Uterus (tissue), 4 donors: ENCODE measurements around the gene INTS1. TPM values are rescaled to one million over a fixed set of nuclear protein-coding genes. Genes with fewer than 3 reads are reported as not detected.

Source experiments
- DNase-seq, 2 donors: peaks; one replicate each; pipeline ENCODE4 v3.0.0-alpha.2; 2019 to 2020
- H3K27ac ChIP-seq, 2 donors: fragments of 200-600 bp; sonication (generic); 1 replicate in 1 of 2; 2 replicates in 1 of 2; pipeline ENCODE4 v1.5.1; 2016 to 2018
- H3K27me3 ChIP-seq, 2 donors: fragments of 200-600 bp; sonication (generic); one replicate each; pipeline ENCODE4 v1.5.1; 2018 to 2019; ENCODE audit warnings: control low read depth in 1 of 2
- H3K36me3 ChIP-seq, 2 donors: fragments of 200-600 bp; sonication (generic); one replicate each; pipeline ENCODE4 v1.5.1; 2019; ENCODE audit warnings: control low read depth in 1 of 2
- H3K4me1 ChIP-seq, 2 donors: fragments of 200-600 bp; sonication (generic); one replicate each; pipeline ENCODE4 v1.5.1; 2018 to 2019; ENCODE audit warnings: control low read depth in 1 of 2
- H3K4me3 ChIP-seq, 2 donors: fragments of 200-600 bp; sonication (generic); 1 replicate in 1 of 2; 2 replicates in 1 of 2; pipeline ENCODE4 v1.5.1; 2018 to 2019; ENCODE audit warnings: mild to moderate bottlenecking in 1 of 2
- H3K9me3 ChIP-seq, 2 donors: fragments of 200-600 bp; sonication (generic); one replicate each; pipeline ENCODE4 v1.5.1; 2019; ENCODE audit warnings: control low read depth in 1 of 2
- CTCF ChIP-seq, 4 experiments: fragments of 200-600 bp in 2 of 4; fragments of 450-650 bp in 2 of 4; sonication (generic) in 2 of 4; IDR thresholded peaks; one replicate each; pipeline ENCODE4 v1.5.1; 2016 to 2019; ENCODE audit warnings: antibody characterized with exemption in 4 of 4, mild to moderate bottlenecking in 2 of 4, moderate library complexity in 1 of 4
- POLR2A ChIP-seq, 2 donors: fragments of 450-650 bp; IDR thresholded peaks; one replicate each; pipeline ENCODE4 v1.6.1; 2016; ENCODE audit warnings: antibody characterized with exemption in 2 of 2, mild to moderate bottlenecking in 1 of 2, moderate library complexity in 1 of 2
- intact Hi-C: fragments of 100-400 bp; cut with DNase I; formaldehyde crosslinking; loops from one replicate; pipeline ENCODE4 v1.15.1; 2023; ENCODE audit warnings: low total_unique reads
- total RNA-seq, 4 donors: library from RNA; depleted of rRNA in 3 of 4; stranded (reverse); fragments of >200 nt in 3 of 4; gene quantifications; one replicate each; pipeline versions ENCODE4 v1.1.0 to v1.2.4, GENCODE V29; 2014 to 2023
- donor health status: DM: yes; HTN: yes; CAD: no.

The INTS1 gene
- total RNA-seq, 4 donors from 2014 or later: 8.2 to 68.9 (median 30.3) TPM

GRCh38 chr7:1534330-1535099 is 30.3 kb upstream of the INTS1 start:
- intact Hi-C loops: no loop called here
- peak in 1 of 2 donors; percentile 30 for DNase-seq
- H3K4me3 ChIP-seq: no peak overlapping the region

GRCh38 chr7:1533547-1534329 is 29.5 kb upstream of the INTS1 start:
- TF ChIP-seq CTCF (IDR thresholded peaks at IDR 0.05) (no peak), POLR2A (IDR thresholded peaks at IDR 0.05) (no peak)
- peak overlapping the region; percentile 96 to 98 for H3K27ac ChIP-seq
- intact Hi-C loops: no loop called here
- DNase-seq: peak; percentile 41 to 53
- H3K27me3 ChIP-seq: no peaks in the 10 kb centered on the region
- H3K4me1 ChIP-seq: peaks cover 12 to 20% of the 10 kb centered on the region in 2 donors
- H3K4me3 ChIP-seq: peak overlapping the region in 1 of 2 donors; percentile 66
- H3K36me3 ChIP-seq: no peaks in the 10 kb centered on the region
- no peaks in the 10 kb centered on the region for H3K9me3 ChIP-seq

More at GRCh38 chr7:1534330-1535099, 30.3 kb upstream of the INTS1 start:
- Histone ChIP-seq H3K36me3 (no peaks in the 10 kb centered on the region), H3K9me3 (no peaks in the 10 kb centered on the region), H3K27me3 (no peaks in the 10 kb centered on the region), H3K27ac (peak overlapping the region; percentile 96 to 98), H3K4me1 (peaks cover 12 to 24% of the 10 kb centered on the region in 2 donors)
- TF ChIP-seq CTCF (IDR thresholded peaks at IDR 0.05): no peak
- no peak for TF ChIP-seq POLR2A (IDR thresholded peaks at IDR 0.05)

GRCh38 chr7:1533255-1533546 is 29.0 kb upstream of the INTS1 start:
- no peak for DNase-seq
- TF ChIP-seq CTCF (IDR thresholded peaks at IDR 0.05): no peak
- no peak for TF ChIP-seq POLR2A (IDR thresholded peaks at IDR 0.05)
- no peaks in the 10 kb centered on the region for H3K36me3 ChIP-seq
- H3K9me3 ChIP-seq: no peaks in the 10 kb centered on the region
- intact Hi-C loops: no loop called here
- peak overlapping the region; percentile 41 to 66 for H3K4me3 ChIP-seq
- H3K27ac ChIP-seq: peak overlapping the region; percentile 96 to 98
- H3K4me1 ChIP-seq: peaks cover 12 to 15% of the 10 kb centered on the region in 2 donors
- H3K27me3 ChIP-seq: no peaks in the 10 kb centered on the region

- Histone ChIP-seq H3K27me3 (no peaks in the 10 kb centered on the region), H3K4me3 (peak overlapping the region; percentile 41 to 66), H3K36me3 (no peaks in the 10 kb centered on the region), H3K9me3 (no peaks in the 10 kb centered on the region), H3K27ac (peak overlapping the region; percentile 96 to 98), H3K4me1 (peaks cover 12 to 13% of the 10 kb centered on the region in 2 donors)
- DNase-seq: peak; percentile 76 to 87
- intact Hi-C loops: no loop called here
- TF ChIP-seq POLR2A (IDR thresholded peaks at IDR 0.05): peak; percentile 51 to 73
- TF ChIP-seq CTCF (IDR thresholded peaks at IDR 0.05): no peak
Observed at GRCh38 chr7:1532456-1533254, 28.5 kb upstream of the INTS1 start.
